Natural killer cell treated with Interleukin-12 subunit alpha and Interleukin-12 subunit beta and Interleukin-15 and Interleukin-18, amount 100 ng/mL, for 72 hours (primary cell): ENCODE measurements around the gene FAM180A. TPM values are rescaled to one million over a fixed set of nuclear protein-coding genes. Genes with fewer than 3 reads are reported as not detected.

Experiments used
- ATAC-seq, 2 donors: fragments of 150-1000 bp; cut with Tn5 transposase in 1 of 2; sonication (Bioruptor Pico), chemical (Tn5 transposase) in 1 of 2; 2 replicates each; pipeline ENCODE4 v1.10.0; 2021
- DNase-seq: peaks from one replicate; pipeline ENCODE4 v3.0.0; 2022; ENCODE audit warnings: low spot score
- H3K27ac Mint-ChIP-seq, 2 donors: 1 replicate in 1 of 2; 2 replicates in 1 of 2; pipeline ENCODE4 v1.8.0; 2022; ENCODE audit warnings: mixed read lengths in 2 of 2, mild to moderate bottlenecking in 1 of 2, moderate library complexity in 1 of 2
- H3K27me3 Mint-ChIP-seq, 2 donors: 1 replicate in 1 of 2; 2 replicates in 1 of 2; pipeline ENCODE4 v1.8.0; 2022; ENCODE audit warnings: mixed read lengths in 2 of 2
- H3K36me3 Mint-ChIP-seq: one replicate; pipeline ENCODE4 v1.8.0; 2022; ENCODE audit warnings: mixed read lengths
- H3K4me1 Mint-ChIP-seq, 2 donors: 1 replicate in 1 of 2; 2 replicates in 1 of 2; pipeline ENCODE4 v1.8.0; 2022; ENCODE audit warnings: low read depth in 2 of 2, mixed read lengths in 2 of 2, mild to moderate bottlenecking in 1 of 2
- H3K4me3 Mint-ChIP-seq: one replicate; pipeline ENCODE4 v1.8.0; 2022; ENCODE audit warnings: mixed read lengths
- H3K9me3 Mint-ChIP-seq: 2 replicates; pipeline ENCODE4 v1.8.0; 2022; ENCODE audit warnings: mixed read lengths
- total RNA-seq, 2 donors: library from RNA; stranded (reverse); gene quantifications; one replicate each; pipeline ENCODE4 v1.2.3, GENCODE V29; 2022

The FAM180A gene
- total RNA-seq, 2 donors from 2014 or later: not detected

DNA sequence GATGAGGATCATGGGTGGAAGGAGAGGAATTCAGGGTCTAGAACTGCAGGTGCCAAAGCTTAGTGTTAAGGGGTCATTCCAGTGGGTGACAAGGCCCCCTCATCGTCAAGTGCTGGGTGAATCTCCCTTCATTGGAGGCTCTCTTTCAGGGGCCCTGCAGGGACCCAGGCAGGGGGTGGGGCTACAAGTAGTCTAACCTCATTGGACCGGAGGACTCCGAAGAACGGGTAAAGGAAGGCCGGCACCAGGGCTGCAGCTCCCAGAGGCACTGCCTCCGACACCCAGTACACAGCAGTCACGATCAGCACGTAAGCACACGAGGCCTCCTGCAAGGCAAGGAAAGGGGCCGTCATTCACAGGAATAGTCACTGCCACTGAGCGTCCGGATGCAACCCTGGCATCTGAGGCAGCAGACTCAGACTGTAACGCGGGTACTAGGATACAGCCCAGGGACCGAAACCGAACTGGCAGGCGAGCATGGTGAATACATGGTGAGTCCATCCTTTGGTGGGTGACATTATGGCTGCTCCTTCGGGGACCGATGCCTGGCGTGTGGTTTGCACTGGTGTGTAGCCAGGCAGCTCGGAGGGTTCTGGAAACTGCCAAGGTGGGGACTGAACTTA lies 27.3 kb downstream of the FAM180A start:
- no peaks in the 10 kb centered on the region for H3K4me1 Mint-ChIP-seq
- ATAC-seq: no peak
- DNase-seq: no peak
- no peaks in the 10 kb centered on the region for H3K9me3 Mint-ChIP-seq
- no peak overlapping the region for H3K4me3 Mint-ChIP-seq
- peaks cover 17 to 36% of the 10 kb centered on the region in 2 donors for H3K27me3 Mint-ChIP-seq
- H3K27ac Mint-ChIP-seq: no peak overlapping the region
- H3K36me3 Mint-ChIP-seq: no peaks in the 10 kb centered on the region

DNA sequence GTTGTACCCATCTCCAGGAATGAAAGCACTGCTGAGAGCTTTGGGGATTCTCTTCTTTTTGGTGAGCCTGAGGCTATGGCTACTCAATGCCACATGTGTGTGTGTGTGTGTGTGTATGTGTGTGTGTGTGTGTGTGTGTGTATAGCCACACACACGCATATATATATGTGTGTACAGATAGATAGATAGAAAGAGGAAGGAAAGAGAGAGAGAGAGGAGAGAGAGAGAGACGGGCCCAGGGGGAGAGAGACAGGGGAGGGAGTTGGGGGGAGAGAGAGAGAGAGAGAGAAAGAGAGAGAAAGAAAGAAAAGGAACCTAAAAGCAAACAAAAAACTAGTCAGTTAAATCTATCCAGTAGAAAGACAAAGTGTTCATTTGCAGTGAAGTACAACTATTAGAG lies 28.9 kb downstream of the FAM180A start:
- Mint-ChIP-seq H3K27ac (no peak overlapping the region), H3K36me3 (no peaks in the 10 kb centered on the region), H3K4me1 (no peaks in the 10 kb centered on the region)

DNA sequence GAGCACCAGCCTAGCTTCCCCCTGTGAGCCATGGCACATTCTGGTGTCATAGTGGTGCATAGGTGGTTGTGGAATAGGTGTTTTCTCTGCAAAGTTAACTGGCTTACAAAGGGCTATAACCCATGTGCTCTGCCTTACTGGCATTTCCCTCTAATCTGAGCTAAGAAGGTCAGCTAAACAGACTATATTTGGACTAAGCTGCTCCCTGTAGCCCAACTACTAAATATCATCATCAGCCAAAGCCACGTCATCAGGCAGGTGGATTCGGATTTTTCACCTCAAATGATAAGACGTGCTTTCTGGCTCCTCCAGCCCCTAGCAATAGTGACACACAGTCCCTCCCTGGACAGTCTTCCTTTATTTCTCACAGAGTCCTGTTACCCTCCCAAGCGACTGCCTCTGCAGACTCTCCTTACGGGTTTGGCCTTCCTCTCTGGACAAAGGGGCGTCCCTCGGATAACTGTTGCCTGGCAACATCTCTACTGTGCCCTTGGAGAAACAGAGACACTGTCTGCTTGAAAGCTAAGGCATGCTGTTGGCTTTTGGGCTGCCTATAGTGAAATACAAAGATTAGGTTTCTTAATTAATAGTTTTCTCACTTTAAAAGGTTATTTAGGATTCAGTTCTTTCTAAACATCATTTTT lies 29.7 kb downstream of the FAM180A start:
- DNase-seq: no peak
- no peaks in the 10 kb centered on the region for H3K36me3 Mint-ChIP-seq
- H3K27ac Mint-ChIP-seq: no peak overlapping the region
- peaks cover 14 to 33% of the 10 kb centered on the region in 2 donors for H3K27me3 Mint-ChIP-seq
- no peaks in the 10 kb centered on the region for H3K4me1 Mint-ChIP-seq
- no peak overlapping the region for H3K4me3 Mint-ChIP-seq
- no peak for ATAC-seq
- H3K9me3 Mint-ChIP-seq: no peaks in the 10 kb centered on the region

More for the DNA sequence above, 28.9 kb downstream of the FAM180A start:
- H3K9me3 Mint-ChIP-seq: no peaks in the 10 kb centered on the region
- ATAC-seq: no peak
- DNase-seq: no peak
- H3K4me3 Mint-ChIP-seq: no peak overlapping the region
- peaks cover 15 to 36% of the 10 kb centered on the region in 2 donors for H3K27me3 Mint-ChIP-seq

DNA sequence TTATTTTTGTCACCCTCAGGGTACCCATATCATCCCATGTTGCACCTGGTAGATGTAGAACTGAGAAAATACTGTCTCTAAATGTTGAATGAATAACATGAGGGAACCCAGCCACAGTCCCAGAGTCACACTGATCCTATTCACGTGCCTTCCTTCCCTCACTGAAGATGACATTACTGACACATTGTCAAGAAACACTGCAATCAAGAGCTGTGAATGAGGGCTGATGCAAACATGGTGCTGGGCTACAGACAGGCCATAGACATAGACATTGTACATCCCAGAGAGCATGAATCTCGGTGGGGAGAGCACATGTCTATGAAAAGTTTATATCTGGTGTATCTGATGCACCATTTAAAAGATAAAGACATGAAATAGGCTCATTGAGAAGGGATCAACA lies 30.4 kb downstream of the FAM180A start:
- ATAC-seq: no peak
- Mint-ChIP-seq H3K4me1 (no peaks in the 10 kb centered on the region), H3K27ac (no peak overlapping the region), H3K27me3 (peaks cover 10 to 26% of the 10 kb centered on the region in 2 donors), H3K36me3 (no peaks in the 10 kb centered on the region), H3K4me3 (no peak overlapping the region), H3K9me3 (no peaks in the 10 kb centered on the region)
- no peak for DNase-seq

DNA sequence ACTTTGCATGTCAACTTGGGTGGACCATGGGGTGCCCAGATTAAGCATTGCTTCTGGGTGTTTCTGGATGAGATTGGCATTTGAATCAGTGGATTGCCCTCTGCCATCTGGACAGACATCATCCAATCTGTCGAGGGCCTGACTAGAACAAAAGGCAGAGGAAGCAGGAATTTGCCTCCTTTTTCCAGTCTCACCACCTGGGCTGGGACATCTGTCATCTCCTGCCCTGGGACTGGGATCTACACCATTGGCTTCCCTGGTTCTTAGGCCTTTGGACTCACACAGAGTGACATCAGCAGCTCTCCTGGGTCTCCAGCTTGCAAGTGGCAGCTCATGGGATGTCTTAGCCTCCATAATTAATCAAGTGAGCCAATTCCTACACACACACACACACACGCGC lies 30.9 kb downstream of the FAM180A start:
- no peak overlapping the region for H3K27ac Mint-ChIP-seq
- ATAC-seq: no peak
- DNase-seq: no peak

DNA sequence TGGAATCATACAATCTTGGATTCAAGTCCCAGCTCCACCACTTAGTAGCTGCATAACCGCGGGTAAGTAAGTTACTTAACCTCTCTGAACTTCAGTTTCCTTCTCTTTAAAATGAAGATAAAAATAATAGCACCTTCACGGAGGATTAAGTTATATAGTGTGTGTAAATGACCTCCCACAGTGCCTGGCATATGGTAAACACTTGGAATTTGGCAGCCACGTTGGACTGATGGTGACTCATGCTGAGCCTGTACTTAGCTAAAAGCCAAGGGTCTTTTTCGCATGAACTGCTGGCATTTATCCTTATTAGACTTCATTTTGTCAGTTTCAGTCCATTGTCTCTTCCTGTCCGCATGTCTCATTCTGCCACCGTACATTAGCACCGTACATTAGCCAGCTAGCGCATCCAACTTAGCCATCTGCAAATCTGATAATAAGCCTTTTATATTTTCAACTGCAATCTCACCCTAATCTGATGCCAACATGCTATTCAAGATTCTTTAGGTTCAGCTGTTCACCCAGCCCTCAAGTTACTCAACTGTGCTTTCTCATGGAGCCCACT lies 31.9 kb downstream of the FAM180A start:
- Mint-ChIP-seq H3K9me3 (no peaks in the 10 kb centered on the region), H3K4me1 (no peaks in the 10 kb centered on the region), H3K27me3 (peaks cover 10 to 26% of the 10 kb centered on the region in 2 donors), H3K36me3 (no peaks in the 10 kb centered on the region), H3K4me3 (no peak overlapping the region), H3K27ac (no peak overlapping the region)
- ATAC-seq (no peak), DNase-seq (no peak)

More for the DNA sequence above, 30.9 kb downstream of the FAM180A start:
- no peaks in the 10 kb centered on the region for H3K9me3 Mint-ChIP-seq
- H3K27me3 Mint-ChIP-seq: peaks cover 10 to 26% of the 10 kb centered on the region in 2 donors
- no peaks in the 10 kb centered on the region for H3K36me3 Mint-ChIP-seq
- H3K4me3 Mint-ChIP-seq: no peak overlapping the region
- H3K4me1 Mint-ChIP-seq: no peaks in the 10 kb centered on the region

DNA sequence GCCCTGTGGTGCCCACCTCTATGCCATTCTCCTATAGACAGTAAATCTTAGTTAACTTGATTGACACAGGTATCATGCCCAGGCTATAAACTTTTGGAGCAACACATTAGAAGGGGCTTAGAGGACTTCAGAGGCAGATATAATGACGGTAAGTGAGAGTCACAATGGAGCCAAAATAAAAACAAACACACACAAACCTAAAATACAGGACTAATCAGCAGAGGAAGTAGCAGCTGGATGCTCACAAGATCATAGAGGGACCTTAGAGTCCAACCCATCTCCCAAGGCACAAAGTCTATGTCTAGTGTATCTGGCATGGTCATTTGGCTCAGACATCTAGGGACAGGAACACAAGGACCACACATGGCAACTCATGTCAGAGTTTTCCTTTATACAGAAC lies 32.9 kb downstream of the FAM180A start:
- no peaks in the 10 kb centered on the region for H3K9me3 Mint-ChIP-seq
- no peak overlapping the region for H3K4me3 Mint-ChIP-seq
- H3K27me3 Mint-ChIP-seq: peaks cover 10 to 22% of the 10 kb centered on the region in 2 donors
- no peaks in the 10 kb centered on the region for H3K4me1 Mint-ChIP-seq
- no peak overlapping the region for H3K27ac Mint-ChIP-seq
- ATAC-seq (no peak), DNase-seq (no peak)
- H3K36me3 Mint-ChIP-seq: no peaks in the 10 kb centered on the region

DNA sequence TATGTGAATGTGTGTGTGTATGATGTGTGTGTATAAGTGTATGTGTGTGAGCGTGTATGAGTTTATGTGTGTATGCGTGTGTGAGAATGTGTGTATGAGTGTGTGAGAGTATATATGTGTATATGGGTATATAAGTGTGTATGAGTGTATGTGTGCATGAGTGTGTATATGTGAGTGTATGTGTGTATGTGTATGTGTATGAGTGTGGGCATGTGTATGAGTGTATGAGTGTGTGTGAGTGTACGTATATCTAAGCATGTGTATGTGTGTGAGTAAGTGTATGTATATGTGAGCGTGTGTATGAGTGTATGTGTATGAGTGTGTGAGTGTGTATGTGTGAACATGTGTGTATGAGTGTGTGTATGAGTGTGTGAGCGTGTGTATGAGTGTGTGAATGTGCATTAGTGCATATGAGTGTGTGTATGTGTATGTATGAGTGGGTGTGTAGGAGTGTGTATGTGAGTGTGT lies 33.5 kb downstream of the FAM180A start:
- H3K27ac Mint-ChIP-seq: no peak overlapping the region
- ATAC-seq (peak; percentile 12 to 45), DNase-seq (no peak)
- no peaks in the 10 kb centered on the region for H3K4me1 Mint-ChIP-seq
- H3K27me3 Mint-ChIP-seq: peaks cover 10 to 16% of the 10 kb centered on the region in 2 donors
- H3K4me3 Mint-ChIP-seq: no peak overlapping the region
- no peaks in the 10 kb centered on the region for H3K36me3 Mint-ChIP-seq
- H3K9me3 Mint-ChIP-seq: no peaks in the 10 kb centered on the region

DNA sequence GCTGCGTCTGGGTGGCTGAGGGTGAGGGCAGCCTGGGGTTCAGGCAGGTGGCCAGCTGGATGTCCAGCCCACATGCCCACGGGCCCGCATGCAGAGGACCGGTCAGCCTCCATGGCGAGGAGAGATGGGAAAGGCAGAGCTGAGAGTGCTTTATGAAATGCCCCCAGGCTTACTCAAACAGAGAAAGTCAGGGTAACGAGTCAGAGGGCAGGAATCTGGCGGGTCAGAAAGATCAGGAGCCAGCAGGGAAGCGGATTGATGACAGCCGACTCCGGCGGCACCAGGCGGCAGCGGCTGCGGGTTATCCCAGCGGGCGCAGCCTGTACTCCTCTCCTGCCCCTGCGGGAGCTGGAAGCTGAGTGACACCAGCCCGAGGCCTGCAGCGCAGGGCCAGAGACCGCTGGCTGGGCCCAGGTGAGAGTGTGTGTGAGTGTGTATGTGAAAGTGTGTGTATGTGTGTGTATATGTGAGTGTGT lies 34.0 kb downstream of the FAM180A start:
- Mint-ChIP-seq H3K4me1 (no peaks in the 10 kb centered on the region), H3K9me3 (no peaks in the 10 kb centered on the region), H3K36me3 (no peaks in the 10 kb centered on the region), H3K4me3 (no peak overlapping the region), H3K27ac (no peak overlapping the region), H3K27me3 (peaks cover 7 to 11% of the 10 kb centered on the region in 2 donors)
- DNase-seq: no peak
- peak in 1 of 2 donors; percentile 24 for ATAC-seq

DNA sequence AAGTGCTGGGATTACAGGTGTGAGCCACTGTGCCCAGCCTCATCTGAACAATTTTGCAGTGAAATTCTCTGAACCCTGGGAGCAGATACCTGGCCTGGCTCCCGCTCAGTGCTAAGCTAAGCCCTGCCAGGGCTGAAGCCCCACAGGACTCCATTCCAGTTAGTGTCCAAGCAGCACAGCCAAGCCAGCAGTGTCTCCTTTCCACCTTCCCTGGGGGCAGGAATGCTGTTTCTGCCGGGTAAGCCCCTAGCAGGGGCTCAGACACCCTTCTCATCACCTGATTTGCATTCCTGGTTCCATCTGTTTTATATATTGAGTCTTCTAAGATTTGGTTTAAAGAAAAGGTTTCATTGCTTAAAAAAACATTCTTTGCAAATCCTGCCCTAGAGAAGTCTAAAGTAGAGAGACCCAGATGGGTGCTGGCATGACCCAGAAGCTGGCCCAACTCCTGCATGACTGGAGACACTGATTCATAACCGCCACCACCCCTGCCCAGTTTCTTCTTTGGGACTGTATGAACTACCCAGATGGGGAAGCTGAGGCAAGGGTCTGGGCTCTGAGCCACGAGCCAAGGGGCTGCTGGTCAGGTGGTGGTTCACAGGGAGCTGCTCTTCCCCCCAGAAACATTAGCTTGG lies 34.7 kb downstream of the FAM180A start:
- no peaks in the 10 kb centered on the region for H3K36me3 Mint-ChIP-seq
- ATAC-seq: no peak
- no peak overlapping the region for H3K4me3 Mint-ChIP-seq
- peaks cover 6 to 8% of the 10 kb centered on the region in 2 donors for H3K27me3 Mint-ChIP-seq
- no peaks in the 10 kb centered on the region for H3K9me3 Mint-ChIP-seq
- no peaks in the 10 kb centered on the region for H3K4me1 Mint-ChIP-seq
- H3K27ac Mint-ChIP-seq: no peak overlapping the region
- DNase-seq: no peak

DNA sequence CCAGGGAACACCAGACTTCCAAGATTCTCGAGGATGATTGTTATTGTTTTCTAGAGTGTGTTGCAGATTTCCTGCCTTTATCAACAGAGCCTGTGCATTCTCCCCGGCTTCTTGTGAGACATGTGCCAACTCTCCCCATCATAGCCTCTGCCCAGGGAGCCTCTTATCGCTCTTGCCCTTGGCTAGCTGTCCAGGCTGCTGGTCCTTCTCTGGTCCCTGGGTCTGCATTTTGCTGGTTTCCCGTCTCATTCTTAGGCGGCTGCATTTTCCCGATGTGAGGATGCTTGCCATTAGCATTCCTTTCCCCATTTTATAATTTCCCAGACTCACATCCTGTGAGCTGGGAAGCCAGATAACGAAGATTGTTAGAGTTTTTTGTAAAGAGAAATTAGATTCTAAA lies 35.8 kb downstream of the FAM180A start:
- Mint-ChIP-seq H3K9me3 (no peaks in the 10 kb centered on the region), H3K36me3 (no peaks in the 10 kb centered on the region), H3K27ac (no peak overlapping the region), H3K4me3 (no peak overlapping the region), H3K27me3 (no peaks in the 10 kb centered on the region), H3K4me1 (no peaks in the 10 kb centered on the region)
- ATAC-seq: no peak
- DNase-seq: no peak

DNA sequence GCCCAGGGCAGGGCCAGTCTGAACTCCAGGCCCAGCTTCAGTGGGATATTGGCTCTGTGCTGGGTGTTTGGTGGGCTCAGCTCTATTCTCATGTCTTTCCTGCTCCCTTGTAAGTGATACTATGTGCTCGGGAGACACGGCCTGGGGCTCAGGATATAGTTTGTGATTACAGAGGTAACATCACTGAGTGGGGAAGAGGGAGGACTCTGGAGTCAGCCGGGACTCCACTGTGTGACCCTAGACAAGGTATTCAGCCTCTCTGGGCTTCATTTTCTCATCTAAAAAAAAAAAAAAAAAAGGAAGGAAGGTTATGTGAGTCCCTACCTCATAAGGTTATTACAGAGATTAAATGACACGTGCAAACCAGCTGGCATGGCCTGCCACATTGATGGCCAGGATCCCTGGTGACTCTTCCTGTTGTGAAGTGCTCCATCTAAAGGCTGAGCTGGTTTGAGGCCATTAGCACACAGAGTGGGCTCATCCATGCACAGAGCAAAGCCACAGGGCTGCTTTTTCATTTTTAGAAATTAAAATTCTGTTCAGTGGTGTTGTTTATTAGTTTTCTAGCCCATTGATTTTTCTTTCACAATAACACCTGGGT lies 36.3 kb downstream of the FAM180A start:
- Mint-ChIP-seq H3K4me1 (no peaks in the 10 kb centered on the region), H3K9me3 (no peaks in the 10 kb centered on the region), H3K27ac (no peak overlapping the region), H3K27me3 (no peaks in the 10 kb centered on the region), H3K36me3 (no peaks in the 10 kb centered on the region), H3K4me3 (no peak overlapping the region)
- no peak for DNase-seq
- no peak for ATAC-seq

DNA sequence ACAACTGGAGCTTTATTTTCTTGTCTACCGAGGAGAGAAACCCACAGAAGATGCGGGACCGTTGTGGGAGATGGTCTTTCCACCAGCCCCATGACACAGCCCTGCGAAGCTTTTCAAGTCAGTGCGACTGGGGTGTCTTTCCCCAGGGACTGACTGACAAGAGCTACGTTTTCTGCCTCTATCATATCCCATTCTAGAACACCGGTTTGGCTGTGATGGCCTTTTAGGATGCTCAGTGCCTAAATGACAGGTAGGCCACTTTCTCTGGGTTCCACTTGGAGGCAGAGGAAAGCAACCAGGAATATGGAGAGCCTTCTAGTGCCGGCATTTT lies 37.5 kb downstream of the FAM180A start:
- Mint-ChIP-seq H3K4me3 (no peak overlapping the region), H3K9me3 (no peaks in the 10 kb centered on the region), H3K36me3 (no peaks in the 10 kb centered on the region), H3K27ac (no peak overlapping the region), H3K4me1 (no peaks in the 10 kb centered on the region), H3K27me3 (no peaks in the 10 kb centered on the region)
- ATAC-seq: no peak
- no peak for DNase-seq
